ENCODE measurements around the gene DSCAM.

DNA sequence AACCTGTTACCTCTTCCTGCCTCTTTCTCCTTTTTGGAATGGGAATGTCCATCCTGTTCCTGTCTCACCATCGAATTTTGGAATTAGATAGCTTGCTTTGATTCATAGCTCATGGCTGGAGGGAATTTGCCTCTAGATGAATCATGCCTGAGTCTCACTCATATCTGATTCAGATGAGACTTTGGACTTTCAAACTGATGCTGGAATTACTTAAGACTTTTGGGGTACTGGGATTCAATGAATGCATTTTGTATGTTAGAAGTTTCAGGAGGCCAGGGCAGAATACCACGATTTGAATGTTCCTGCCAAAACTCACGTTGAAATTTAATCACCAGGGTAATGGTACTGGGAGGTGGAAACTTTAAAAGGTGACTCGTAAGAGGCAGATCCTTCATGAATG is 132.4 kb downstream of the DSCAM start:
- TF ChIP-seq POLR2AphosphoS5 (IDR thresholded peaks at IDR 0.05), result no peak
- TF ChIP-seq EP300 (IDR thresholded peaks at IDR 0.05), result no peak
- no peak for TF ChIP-seq POLR2A (IDR thresholded peaks at IDR 0.05)
